Activated T-helper 2 cell treated with anti-CD3 and anti-CD28 coated beads, Interferon-gamma antibody, Interleukin-2, Interleukin-4, amounts not matched to agents 10 μg/mL and 5 μg/mL and 100 μg/mL, durations not matched to agents 14 hours and 24 hours and 36 hours (primary cell): ENCODE data around the gene SLC25A30. TPM values are rescaled to one million over a fixed set of nuclear protein-coding genes. Genes with fewer than 3 reads are reported as not detected.

Source experiments
- total RNA-seq: library from RNA; stranded (reverse); gene quantifications from 2 replicates; pipeline ENCODE4 v1.2.3, GENCODE V29; 2022

SLC25A30 gene
- total RNA-seq, 1 donor from 2014 or later = 12.2 TPM

Other genes with a start within 250 kb of the SLC25A30 start
- gene KCTD4, start 217.3 kb downstream of the SLC25A30 start, total RNA-seq = not detected in 2 replicates
- gene TPT1, start 77.2 kb downstream of the SLC25A30 start, total RNA-seq = 2,606 and 2,653 TPM in 2 replicates
- gene COG3, start 46.6 kb upstream of the SLC25A30 start, total RNA-seq = 21.3 and 22.5 TPM in 2 replicates
- not detected in 2 replicates for gene ERICH6B, start 197.4 kb upstream of the SLC25A30 start, total RNA-seq